ENCODE results near the gene ROCK2.

ROCK2 gene

DNA sequence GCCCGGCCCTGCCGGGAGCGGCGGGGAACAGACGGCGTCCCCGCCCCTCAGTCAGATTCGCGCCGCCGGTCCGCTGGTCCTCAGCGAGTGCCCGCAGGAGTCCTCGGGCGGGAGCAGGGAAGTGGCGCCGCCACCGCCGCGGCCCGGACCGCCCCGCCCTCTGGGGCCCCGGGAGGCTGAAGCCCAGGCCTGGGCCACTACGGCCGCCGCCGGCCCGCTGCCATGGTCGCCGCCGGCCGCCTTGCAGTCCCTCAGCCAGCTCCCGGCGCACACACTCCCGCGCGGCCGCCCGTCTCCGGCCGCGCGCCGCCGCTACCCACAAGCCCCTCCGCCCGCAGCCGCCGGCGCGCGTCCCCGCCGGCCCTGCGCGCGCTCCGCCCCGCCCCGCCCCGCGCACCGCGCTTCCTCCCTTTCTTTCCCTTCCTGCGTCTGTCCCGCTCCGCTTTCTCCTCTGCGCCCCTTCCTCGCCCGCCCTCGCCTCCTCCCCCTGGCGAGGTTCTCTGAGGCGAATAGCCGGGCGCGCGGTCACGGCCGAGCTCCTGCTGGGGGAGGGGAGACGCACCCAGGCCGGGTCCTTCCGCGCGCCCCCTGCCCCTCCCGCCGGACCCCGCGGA, at the start of gene ROCK2:
Gene ROCK2, minus strand, starts transcription at position 295 of the 614 bp plus-strand sequence. CDS start 500 bp downstream, outside the sequence.
- ChIA-PET POLR2A (interaction anchor here (0.6 to 2.6 kb wide), 17 partner anchors 9 to 122 kb away, joined by 3 to 8 read pairs (median 4); partner anchors contain the start of gene E2F6), CTCF (no interaction called here)
- peak; percentile 84 for DNase-seq (ENCODE audit: extremely low spot score)
- TF ChIP-seq TARDBP (IDR thresholded peaks at IDR 0.05) = no peak
- no peak for TF ChIP-seq FOXK2 (IDR thresholded peaks at IDR 0.05)
- TF ChIP-seq SP1 (IDR thresholded peaks at IDR 0.05) = no peak
- TF ChIP-seq PKNOX1 (IDR thresholded peaks at IDR 0.05) = no peak
- no peak for TF ChIP-seq L3MBTL2 (conservative IDR thresholded peaks at IDR 0.05)
- TF ChIP-seq FOXM1 (IDR thresholded peaks at IDR 0.05; ENCODE audit: borderline replicate concordance) = no peak
- no peak for TF ChIP-seq SUZ12 (IDR thresholded peaks at IDR 0.05)
- TF ChIP-seq NFRKB (IDR thresholded peaks at IDR 0.05) = no peak
- no peak for TF ChIP-seq ZNF384 (IDR thresholded peaks at IDR 0.05)

GRCh38 chr2:11393711-11394236, 49.3 kb upstream of the ROCK2 start:
- ChIA-PET POLR2A (no interaction called here), CTCF (interaction anchor here (0.7 kb wide), 2 partner anchors 10 to 18 kb away, joined by 3 read pairs; no protein-coding TSS in a partner anchor)
- no peak for DNase-seq (ENCODE audit: extremely low spot score)
- TF ChIP-seq L3MBTL2 (conservative IDR thresholded peaks at IDR 0.05) (no peak), ARNT (IDR thresholded peaks at IDR 0.05) (no peak), BHLHE40 (IDR thresholded peaks at IDR 0.05; ENCODE audit: borderline replicate concordance) (no peak), LEF1 (IDR thresholded peaks at IDR 0.05; ENCODE audit: borderline replicate concordance) (no peak)

DNA sequence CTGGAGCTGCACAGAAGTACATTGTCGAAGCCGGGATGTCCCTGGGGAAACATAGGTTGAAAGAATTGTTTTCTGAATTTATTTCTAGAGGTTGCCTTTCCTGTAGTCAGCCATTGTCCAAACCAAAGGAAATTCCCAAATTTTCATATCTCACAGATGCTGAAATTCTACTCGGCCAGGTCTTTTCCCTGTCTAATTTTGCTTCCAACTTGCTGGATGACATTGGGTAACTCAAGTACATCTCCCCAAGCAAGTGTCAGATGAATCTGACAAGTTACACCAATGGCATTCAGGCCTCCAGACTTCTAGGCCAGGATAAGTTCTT, 47.5 kb upstream of the ROCK2 start:
- ChIA-PET POLR2A (no interaction called here), CTCF (no interaction called here)
- TF ChIP-seq ARNT (IDR thresholded peaks at IDR 0.05) (no peak), L3MBTL2 (conservative IDR thresholded peaks at IDR 0.05) (no peak), BHLHE40 (IDR thresholded peaks at IDR 0.05; ENCODE audit: borderline replicate concordance) (no peak), PKNOX1 (IDR thresholded peaks at IDR 0.05) (no peak), TARDBP (IDR thresholded peaks at IDR 0.05) (no peak), SP1 (IDR thresholded peaks at IDR 0.05) (no peak), FOXK2 (IDR thresholded peaks at IDR 0.05) (no peak), FOXA1 (IDR thresholded peaks at IDR 0.05) (no peak), ZNF384 (IDR thresholded peaks at IDR 0.05) (no peak), FOXM1 (IDR thresholded peaks at IDR 0.05; ENCODE audit: borderline replicate concordance) (no peak), NFRKB (IDR thresholded peaks at IDR 0.05) (no peak), SUZ12 (IDR thresholded peaks at IDR 0.05) (no peak), LEF1 (IDR thresholded peaks at IDR 0.05; ENCODE audit: borderline replicate concordance) (no peak), ELF4 (IDR thresholded peaks at IDR 0.05) (no peak), HDGF (IDR thresholded peaks at IDR 0.05; ENCODE audit: borderline replicate concordance) (no peak)
- DNase-seq (ENCODE audit: extremely low spot score) = no peak

DNA sequence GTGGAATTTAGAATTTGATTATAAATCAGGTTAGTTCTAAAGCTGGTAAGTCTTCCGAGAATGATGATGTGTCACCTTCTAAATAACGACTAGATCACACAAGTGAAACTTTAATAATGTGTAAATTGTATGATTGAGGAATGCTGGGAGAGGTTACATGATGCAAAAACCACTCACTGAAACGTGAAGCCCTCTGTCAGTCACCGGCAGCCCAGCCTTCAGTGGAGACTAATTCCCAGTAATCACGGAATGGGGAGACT, 45.9 kb upstream of the ROCK2 start:
- CTCF ChIA-PET = no interaction called here
- no peak for TF ChIP-seq FOXA1 (IDR thresholded peaks at IDR 0.05)
- no peak for TF ChIP-seq BHLHE40 (IDR thresholded peaks at IDR 0.05; ENCODE audit: borderline replicate concordance)
- no peak for TF ChIP-seq FOXK2 (IDR thresholded peaks at IDR 0.05)
- no peak for TF ChIP-seq SP1 (IDR thresholded peaks at IDR 0.05)
- no peak for TF ChIP-seq CTBP1 (IDR thresholded peaks at IDR 0.05; ENCODE audit: borderline replicate concordance)
- no peak for TF ChIP-seq PKNOX1 (IDR thresholded peaks at IDR 0.05)
- no peak for TF ChIP-seq L3MBTL2 (conservative IDR thresholded peaks at IDR 0.05)

DNA sequence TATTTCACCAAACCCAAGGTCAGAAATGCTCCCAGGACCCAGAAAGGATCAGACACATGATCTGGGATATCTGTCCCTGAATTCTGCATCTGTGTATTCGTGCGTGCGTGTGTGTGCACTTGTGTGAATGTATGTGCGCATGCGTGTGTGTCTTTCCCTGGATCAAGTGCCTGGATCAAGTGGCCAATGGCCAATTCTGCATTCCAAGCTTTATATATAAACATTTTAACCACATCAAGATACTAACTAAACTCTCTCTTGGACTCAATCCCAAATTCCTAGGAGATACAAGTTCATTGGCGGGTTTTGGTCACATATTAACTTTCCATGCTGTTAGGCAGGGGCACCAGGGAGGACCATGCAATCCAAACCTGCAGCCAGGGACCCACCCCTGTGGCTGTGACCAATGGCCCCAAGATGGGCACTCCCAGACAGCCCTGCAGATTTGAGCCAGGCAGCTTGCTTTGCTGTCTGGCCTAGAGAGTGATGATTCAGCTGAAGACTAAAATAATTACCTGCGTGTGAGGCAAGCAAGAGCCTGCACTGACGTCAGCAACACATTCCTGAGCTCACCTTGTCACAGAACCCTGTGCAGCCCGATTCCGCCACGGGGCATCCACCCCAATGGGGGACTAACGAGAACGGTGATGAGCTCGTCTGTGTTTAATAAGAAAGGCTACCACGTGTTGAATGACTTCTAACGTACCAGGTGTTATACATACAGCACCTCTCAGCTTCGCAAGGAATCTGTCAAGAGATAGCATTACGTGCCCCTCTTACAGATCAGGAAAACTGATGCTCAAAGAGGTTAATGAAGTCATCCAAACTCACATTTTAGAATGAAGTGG, 45.3 kb upstream of the ROCK2 start:
- no peak for DNase-seq (ENCODE audit: extremely low spot score)
- ChIA-PET CTCF (no interaction called here), POLR2A (no interaction called here)
- TF ChIP-seq NFRKB (IDR thresholded peaks at IDR 0.05) (no peak), LEF1 (IDR thresholded peaks at IDR 0.05; ENCODE audit: borderline replicate concordance) (no peak), CTBP1 (IDR thresholded peaks at IDR 0.05; ENCODE audit: borderline replicate concordance) (no peak), FOXK2 (IDR thresholded peaks at IDR 0.05) (no peak), HDGF (IDR thresholded peaks at IDR 0.05; ENCODE audit: borderline replicate concordance) (no peak), TARDBP (IDR thresholded peaks at IDR 0.05) (no peak), SP1 (IDR thresholded peaks at IDR 0.05) (no peak), ARNT (IDR thresholded peaks at IDR 0.05) (no peak), L3MBTL2 (conservative IDR thresholded peaks at IDR 0.05) (no peak), FOXA1 (IDR thresholded peaks at IDR 0.05) (no peak), SUZ12 (IDR thresholded peaks at IDR 0.05) (no peak), PKNOX1 (IDR thresholded peaks at IDR 0.05) (no peak), FOXM1 (IDR thresholded peaks at IDR 0.05; ENCODE audit: borderline replicate concordance) (no peak)

More for the DNA sequence above, 45.9 kb upstream of the ROCK2 start:
- POLR2A ChIA-PET = no interaction called here
- no peak for DNase-seq (ENCODE audit: extremely low spot score)

GRCh38 chr2:11389052-11389420, 44.6 kb upstream of the ROCK2 start:
- no peak for TF ChIP-seq ARNT (IDR thresholded peaks at IDR 0.05)
- TF ChIP-seq TARDBP (IDR thresholded peaks at IDR 0.05) = no peak
- DNase-seq (ENCODE audit: extremely low spot score) = no peak
- POLR2A ChIA-PET = no interaction called here
- CTCF ChIA-PET = no interaction called here

Data from HEK293T (cell line).